UCSD-AML1 (cell line): ENCODE measurements around the gene POLR1G.
"Not testable (repeated sequence)": the region's sequence is repeated elsewhere in the genome, so short reads cannot be mapped to it uniquely, and the experiment has no call there.

ENCODE experiments used
- DNase-seq: peaks from one replicate; lab custom pipeline; 2025; ENCODE audit not compliant: unreplicated experiment; lab: John Stamatoyannopoulos, UW

The POLR1G gene

GRCh38 chr19:45395821-45396617 lies 10.4 kb upstream of the POLR1G start:
- no peak for DNase-seq

GRCh38 chr19:45400192-45400591 lies 6.3 kb upstream of the POLR1G start:
- DNase-seq, result no peak

- no peak for DNase-seq
Observed at GRCh38 chr19:45401815-45402214, 4.6 kb upstream of the POLR1G start.

DNA sequence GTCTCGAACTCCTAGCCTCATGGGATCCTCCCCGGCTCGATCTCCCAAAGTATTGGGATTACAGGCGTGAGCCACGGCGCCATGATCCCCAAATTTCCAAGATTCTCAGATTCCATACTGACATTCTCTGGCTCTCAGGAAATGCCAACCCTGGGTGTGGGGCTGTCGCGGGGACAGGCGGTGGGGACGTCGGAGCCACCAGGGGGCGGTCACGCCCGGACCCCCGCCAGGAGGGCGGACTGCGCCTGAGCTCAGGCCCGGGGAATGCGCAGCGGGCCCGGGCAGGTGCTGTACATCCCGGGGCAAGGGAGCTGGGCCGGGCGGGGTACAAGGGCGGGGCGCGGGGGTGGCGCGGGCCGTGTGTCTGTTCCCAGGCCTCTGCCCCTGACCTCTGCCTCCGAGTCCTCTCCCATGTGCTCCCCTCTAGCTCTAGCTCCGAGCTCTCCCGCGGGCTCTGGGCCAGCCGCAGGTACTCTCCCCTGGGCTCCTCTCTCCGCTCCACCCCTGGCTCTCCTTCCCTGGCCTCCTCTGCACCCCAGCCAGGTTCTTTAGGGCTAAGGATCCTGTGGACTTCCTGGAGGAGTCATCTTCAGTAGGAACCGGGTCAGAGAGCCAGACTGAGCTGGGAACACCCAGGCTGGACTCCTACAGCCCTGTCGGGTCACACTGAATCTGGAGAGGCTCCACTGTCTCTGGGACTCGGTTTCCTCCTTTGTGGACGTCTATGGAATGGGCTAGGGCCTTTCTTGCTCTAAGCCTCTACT lies 4.0 kb upstream of the POLR1G start:
- no peak for DNase-seq

DNA sequence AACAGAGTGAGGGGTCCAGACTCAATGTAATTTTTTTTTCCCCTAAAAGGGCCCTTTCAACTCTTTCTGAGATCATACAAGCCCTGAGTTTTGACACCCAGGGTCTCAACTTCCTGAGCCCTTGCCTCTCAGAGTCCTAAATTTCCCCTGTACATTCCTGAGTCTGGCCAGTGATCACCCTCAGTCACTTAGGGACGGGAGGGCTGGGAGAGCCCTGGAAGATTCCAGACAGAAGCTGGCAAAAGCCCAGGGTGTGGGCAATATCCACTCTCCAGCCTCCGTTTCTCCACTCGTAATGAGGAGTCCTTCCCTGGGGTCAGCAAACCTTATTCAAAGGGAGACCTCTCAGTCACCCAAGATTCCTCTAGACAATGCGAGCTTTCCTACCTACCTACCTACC lies 3.2 kb upstream of the POLR1G start:
- DNase-seq, result no peak

DNA sequence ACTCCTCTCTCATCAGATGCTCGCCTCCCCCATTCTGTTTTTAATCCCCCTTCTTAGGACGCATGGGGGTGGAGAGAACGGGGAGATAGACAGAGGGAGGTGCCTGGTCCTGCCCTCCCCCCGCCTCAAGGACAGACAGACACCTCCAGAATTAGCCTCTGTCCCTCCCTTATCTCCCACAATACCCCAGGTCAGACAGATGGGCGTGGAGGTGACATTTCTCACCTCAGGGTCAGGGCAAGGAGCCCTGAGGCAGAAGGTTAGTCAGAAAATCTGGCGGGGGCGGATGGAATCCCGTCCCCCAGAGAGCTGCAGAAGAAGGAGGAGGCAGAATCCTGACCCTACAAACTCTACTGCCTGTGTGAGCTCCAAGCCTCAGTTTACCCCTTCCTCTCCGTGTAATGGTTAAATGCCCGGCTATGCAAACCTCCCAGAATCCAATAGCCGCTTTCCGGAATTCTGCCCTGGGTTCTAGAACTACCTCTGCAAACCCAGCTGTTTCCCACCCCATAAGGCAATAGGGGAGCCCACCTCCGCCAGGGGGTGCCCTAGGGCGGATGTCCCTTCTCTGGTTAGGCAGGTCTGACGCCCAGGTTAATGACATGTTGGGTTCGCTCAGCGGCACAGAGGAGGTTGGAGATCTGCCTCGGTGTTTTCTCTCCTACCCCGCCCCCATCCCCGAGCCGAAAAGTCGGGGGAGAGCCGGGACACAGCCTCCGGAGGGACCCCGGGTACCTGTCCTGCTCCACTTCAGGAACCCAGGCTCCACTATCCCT lies 2.5 kb upstream of the POLR1G start:
- peak; percentile 24 for DNase-seq

DNA sequence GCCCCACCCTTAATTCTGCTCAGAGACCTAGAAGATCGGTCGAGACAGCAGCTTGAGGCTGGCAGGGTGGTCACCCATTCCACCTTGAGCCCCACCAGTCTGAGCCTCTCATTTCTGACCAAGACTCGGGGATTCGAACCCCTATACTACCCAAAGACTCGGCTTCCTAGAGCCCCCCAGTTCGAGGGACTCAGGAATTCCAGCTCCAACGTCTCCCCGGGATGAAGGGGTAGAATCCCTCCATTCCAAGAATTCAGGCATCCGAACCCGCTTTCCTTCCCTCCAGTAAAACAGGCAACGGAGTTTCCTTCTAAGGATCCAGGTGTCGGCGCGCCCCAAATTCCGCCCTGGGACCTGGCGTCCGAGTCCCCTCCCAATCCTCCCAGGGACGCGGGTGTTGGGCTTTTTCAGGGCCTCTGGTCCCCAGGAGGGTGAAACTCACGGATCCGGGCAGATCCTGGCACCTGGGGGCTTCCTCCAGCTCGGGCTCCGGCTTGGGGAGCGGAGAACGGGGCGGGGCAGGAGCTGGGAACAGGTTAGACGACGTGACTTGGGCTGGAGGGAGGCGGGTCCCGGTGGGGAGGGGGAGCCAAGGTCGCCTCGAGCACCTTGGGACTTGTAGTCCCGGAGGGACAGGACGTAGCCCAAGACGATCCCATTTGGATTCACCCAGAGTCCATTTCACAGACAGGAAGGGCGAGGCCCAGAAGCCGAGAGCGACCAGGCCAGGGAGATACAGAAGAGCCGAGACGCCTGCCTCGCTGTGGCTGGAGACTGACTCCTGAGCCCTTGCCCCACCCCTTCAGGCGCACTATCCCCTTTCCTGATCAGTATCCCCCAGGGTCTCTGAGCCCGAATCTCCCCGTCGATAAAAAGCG lies 1.6 kb upstream of the POLR1G start, which contains the start of gene PPP1R13L:
Gene PPP1R13L (minus strand): TSS at position 513 of the 878 bp plus-strand sequence. CDS start 6,751 bp downstream, outside the sequence.
- DNase-seq, result peak; percentile 48

- DNase-seq, result peak; percentile 79
Observed at GRCh38 chr19:45405435-45406225, 814 bp upstream of the POLR1G start.

- DNase-seq, result no peak
Observed at GRCh38 chr19:45407091-45407375, 589 bp downstream of the POLR1G start.

DNA sequence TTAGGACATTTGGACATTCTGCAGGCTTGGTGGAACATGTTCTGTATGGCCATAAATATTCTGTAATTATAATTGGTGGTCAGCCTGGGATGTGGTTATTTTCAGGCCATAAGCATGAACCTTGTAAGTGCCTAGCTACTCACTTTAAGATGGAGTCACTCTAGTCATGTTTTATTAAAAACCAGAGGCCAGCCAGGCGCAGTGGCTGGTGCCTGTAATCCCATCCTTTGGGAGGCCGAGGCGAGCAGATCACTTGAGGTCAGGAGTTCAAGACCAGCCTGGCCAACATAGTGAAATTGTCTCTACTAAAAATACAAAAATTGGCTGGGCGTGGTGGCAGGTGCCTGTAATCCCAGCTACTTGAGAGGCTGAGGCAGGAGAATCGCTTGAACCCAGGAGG lies 1.1 kb downstream of the POLR1G start:
- DNase-seq, result not testable (repeated sequence)

GRCh38 chr19:45408121-45408520 lies 1.7 kb downstream of the POLR1G start:
- DNase-seq, result no peak

DNA sequence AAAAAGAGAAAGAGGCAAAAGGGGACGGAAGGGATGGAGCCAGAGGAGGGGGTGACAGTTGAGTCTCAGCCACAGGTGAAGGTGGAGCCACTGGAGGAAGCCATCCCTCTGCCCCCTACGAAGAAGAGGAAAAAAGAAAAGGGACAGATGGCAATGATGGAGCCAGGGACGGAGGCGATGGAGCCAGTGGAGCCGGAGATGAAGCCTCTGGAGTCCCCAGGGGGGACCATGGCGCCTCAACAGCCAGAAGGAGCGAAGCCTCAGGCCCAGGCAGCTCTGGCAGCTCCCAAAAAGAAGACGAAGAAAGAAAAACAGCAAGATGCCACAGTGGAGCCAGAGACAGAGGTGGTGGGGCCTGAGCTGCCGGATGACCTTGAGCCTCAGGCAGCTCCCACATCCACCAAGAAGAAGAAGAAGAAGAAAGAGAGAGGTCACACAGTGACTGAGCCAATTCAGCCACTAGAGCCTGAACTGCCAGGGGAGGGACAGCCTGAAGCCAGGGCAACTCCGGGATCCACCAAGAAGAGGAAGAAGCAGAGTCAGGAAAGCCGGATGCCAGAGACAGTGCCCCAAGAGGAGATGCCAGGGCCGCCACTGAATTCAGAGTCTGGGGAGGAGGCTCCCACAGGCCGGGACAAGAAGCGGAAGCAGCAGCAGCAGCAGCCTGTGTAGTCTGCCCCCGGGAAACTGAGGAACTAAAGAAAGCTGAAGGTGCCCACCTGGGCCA lies 2.5 kb downstream of the POLR1G start:
- no peak for DNase-seq

- no peak for DNase-seq
Observed at GRCh38 chr19:45409557-45409920, 3.1 kb downstream of the POLR1G start.

- not testable (repeated sequence) for DNase-seq
Observed at GRCh38 chr19:45410330-45410729, 3.9 kb downstream of the POLR1G start.

DNA sequence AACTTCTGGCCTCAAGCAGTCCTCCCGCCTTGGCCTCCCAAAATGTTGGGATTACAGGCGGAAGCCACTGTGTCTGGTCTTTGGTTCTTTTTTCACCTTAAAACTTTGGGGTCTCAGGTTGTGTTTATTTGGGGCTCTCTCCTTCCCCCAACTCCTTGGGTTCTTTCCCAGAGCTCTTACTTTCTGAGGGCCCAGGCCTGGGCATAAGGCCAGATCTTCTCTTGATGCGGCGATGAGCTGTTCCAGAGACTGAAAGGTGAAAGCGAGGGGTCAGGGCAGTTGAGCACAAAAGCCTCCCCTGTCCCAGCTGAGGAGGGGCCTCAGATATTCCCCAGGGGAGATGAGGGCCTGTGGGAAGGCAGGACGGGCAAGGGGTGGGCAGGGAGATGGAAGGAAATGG lies 7.1 kb downstream of the POLR1G start:
- DNase-seq, result no peak

- no peak for DNase-seq
Observed at GRCh38 chr19:45414468-45414867, 8.0 kb downstream of the POLR1G start.

- DNase-seq, result no peak
Observed at GRCh38 chr19:45417151-45417550, 10.7 kb downstream of the POLR1G start.

GRCh38 chr19:45418802-45419201 lies 12.4 kb downstream of the POLR1G start:
- DNase-seq, result no peak

GRCh38 chr19:45419396-45419795 lies 13.0 kb downstream of the POLR1G start:
- peak; percentile 32 for DNase-seq
